Dedifferentiated amniotic fluid mesenchymal stem cell (primary cell): Measurements from ENCODE around the gene PRRC2B.
A peak's percentile ranks its signal among the peaks of the same experiment; 100 is the strongest.
"Not testable (repeated sequence)": the region's sequence is repeated elsewhere in the genome, so short reads cannot be mapped to it uniquely, and the experiment has no call there.

Source experiments
- DNase-seq: peaks from one replicate; pipeline ENCODE4 v3.0.0-alpha.2; 2016; ENCODE audit errors: extremely low spot score

Gene PRRC2B

GRCh38 chr9:131393622-131394463, at the start of gene PRRC2B:
Gene PRRC2B (plus strand): TSS chr9:131394086. CDS start chr9:131430145, 36,059 bp downstream.
- peak; percentile 67 for DNase-seq

GRCh38 chr9:131344931-131345535, 48.9 kb upstream of the PRRC2B start:
- not testable (repeated sequence) for DNase-seq

- no peak for DNase-seq
Observed at GRCh38 chr9:131346559-131346958, 47.3 kb upstream of the PRRC2B start.

GRCh38 chr9:131347376-131348020, 46.4 kb upstream of the PRRC2B start:
- DNase-seq, result no peak

DNA sequence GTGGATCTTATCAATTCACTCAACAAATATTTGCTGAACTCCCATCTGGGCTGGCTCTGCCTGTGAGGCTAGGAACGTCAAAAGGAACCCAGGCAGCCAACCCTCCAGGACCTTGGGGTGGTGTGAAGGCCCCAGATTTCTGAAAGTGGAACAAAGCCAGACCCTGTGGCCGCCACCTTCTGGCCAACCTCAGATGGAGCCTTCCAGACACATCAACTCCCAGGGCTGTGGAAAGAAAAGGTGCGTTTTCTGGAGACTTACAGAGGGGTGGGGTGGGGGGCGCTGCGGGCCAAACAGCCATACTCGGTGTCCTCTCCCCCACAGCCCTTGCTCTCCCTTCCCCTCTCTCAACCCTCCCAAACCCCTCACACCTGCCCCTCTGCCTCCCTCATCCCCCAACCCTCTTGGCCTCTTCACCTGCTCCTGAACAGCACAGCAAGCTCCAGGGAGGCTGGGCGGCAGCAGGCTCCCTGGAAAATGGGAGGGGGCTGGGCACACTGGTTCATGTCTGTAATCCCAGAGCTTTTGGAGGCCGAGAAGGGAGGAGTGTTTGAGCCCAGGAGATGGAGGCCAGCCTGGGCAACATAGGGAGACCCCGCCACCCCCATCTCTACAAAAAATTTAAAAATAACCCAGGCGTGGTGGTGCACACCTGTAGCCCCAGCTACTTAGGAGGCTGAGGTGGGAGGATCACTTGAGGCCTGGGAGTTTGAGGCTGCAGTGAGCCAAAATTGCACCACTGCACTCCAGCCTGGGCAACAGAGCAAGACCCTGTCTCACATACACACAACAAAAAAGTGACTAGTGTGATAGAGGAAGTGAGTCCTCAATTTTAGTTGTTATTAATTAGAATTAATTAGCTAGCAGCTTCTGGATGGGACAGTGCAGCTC, 45.0 kb upstream of the PRRC2B start:
- no peak for DNase-seq

- DNase-seq, result no peak
Observed at GRCh38 chr9:131349522-131349880, 44.4 kb upstream of the PRRC2B start.

GRCh38 chr9:131349881-131350563, 43.9 kb upstream of the PRRC2B start:
- DNase-seq, result peak; percentile 84

DNA sequence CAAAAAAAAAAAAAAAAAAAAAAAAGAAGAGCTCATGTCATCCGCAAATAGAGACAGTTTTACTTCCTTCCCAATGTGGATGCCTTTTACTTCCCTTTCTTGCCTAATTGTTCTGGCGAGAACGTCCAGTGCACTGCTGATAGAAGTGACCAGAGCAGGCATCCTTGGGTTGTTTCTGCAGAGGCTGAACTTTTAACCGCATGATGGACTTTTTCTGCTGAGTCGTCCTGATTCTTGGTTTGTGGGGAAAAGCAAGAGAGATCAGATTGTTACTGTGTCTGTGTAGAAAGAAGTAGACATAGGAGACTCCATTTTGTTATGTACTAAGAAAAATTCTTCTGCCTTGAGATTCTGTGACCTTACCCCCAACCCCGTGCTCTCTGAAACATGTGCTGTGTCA, 37.4 kb upstream of the PRRC2B start:
- not testable (repeated sequence) for DNase-seq

DNA sequence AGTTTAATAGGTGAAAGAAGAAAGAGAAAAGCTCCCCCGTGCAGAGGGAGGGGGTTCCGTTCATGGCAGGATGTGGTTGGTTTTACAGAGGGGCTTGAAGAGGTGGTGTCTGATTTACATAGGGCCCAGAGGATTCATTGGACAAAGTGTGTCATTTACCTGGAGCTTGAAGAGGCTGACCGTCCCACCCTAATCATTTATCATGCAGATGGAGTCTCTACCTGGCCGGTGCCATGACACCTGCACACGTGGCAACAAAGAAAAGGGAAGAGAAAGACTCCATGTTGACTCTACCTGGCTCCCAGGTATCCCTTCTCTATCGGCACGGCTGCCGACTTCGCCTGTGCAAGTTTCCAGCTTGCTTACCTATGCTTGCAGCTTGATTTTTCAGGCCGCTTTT, 35.3 kb upstream of the PRRC2B start:
- DNase-seq, result no peak

DNA sequence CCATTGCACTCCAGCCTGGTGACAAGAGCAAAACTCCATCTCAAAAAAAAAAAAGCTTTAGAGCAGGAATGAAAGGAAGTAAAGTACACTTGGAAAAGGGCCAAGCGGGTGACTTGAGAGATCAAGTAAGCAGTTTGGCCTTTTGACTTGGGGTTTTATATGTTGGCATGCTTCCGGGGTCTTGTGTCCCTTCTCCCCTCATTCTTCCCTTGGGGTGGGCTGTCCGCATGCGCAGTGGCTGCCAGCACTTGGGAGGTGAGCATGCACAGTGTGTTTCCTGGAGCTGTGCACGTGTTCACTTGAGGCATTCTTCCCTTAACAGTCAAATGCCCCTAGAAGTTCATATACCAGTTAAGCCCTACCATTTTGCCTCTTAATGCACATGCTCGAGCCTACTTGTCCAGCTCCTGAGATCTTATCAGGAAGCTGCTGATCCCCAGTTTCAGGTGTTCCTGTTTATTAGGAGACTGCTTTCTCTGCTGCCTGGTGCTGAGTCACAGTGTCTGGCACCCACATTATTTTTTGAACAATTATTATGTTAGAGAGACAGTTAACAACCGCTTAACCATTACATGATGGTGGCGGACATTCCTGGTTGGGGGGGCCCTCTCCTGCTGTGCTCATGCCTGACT, 32.6 kb upstream of the PRRC2B start:
- no peak for DNase-seq

DNA sequence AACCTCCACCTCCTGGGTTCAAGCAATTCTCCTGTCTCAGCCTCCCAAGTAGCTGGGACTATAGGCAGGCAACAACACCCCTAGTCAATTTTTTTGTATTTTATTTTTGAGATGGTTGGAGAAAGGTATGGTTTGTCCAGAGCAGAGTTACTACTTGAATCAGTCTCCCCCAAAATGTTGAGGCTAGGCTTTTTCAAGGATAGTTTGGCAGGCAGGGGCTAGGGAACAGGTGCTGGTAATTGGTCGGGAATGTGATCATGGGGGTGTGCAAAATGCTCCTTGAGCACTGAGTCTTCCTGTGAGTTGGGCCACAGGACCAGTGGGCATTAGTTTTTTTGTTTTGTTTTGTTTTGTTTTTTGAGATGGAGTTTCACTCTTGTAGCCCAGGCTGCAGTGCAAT, 28.3 kb upstream of the PRRC2B start:
- DNase-seq, result no peak

DNA sequence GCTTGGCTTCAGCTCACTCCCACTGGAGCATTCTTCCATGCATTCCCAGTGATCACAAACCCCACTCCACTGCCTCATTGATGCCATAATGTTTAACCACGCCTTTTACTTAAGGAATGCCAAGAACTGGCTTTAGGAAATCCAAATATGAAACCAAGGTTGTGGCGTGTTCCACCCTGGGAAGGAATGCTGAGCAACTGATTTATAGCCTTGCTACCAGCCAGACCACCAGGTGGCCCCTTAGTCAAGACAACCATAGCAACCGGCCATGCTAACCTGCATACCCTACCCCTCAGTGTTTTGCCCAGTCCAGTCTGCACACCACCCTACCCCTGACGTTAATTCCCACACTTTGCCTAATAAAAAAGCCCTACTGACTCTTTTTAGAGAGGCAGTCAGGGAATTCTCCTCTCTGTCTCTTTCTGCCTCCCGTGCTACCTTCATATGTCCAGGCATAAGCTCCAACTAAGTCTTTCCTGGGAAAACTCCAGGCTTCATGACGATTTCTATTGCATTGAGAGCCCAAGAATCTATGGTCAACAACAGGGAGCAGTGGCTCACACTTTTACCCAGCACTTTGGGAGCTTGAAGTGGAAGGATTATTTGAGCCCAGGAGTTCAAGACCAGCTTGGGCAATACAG, 27.0 kb upstream of the PRRC2B start:
- DNase-seq, result peak; percentile 86

- DNase-seq, result no peak
Observed at GRCh38 chr9:131367450-131367849, 26.4 kb upstream of the PRRC2B start.

GRCh38 chr9:131370638-131371037, 23.2 kb upstream of the PRRC2B start:
- no peak for DNase-seq

DNA sequence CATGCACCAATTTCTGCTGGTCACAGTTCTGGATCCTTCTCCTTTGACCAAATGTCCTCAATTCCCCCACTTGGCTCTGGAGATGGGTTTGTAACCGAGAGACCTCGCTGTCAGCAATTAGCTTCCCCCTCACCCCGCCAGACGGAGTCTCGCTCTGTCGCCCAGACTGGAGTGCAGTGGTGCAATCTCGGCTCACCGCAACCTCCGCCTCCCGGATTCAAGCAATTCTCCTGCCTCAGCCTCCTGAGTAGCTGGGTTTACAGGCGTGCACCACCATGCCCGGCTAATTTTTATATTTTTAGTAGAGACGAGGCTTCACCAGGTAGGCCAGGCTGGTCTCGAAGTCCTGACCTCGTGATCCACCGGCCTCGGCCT, 21.3 kb upstream of the PRRC2B start:
- not testable (repeated sequence) for DNase-seq

GRCh38 chr9:131374638-131375037, 19.2 kb upstream of the PRRC2B start:
- not testable (repeated sequence) for DNase-seq

DNA sequence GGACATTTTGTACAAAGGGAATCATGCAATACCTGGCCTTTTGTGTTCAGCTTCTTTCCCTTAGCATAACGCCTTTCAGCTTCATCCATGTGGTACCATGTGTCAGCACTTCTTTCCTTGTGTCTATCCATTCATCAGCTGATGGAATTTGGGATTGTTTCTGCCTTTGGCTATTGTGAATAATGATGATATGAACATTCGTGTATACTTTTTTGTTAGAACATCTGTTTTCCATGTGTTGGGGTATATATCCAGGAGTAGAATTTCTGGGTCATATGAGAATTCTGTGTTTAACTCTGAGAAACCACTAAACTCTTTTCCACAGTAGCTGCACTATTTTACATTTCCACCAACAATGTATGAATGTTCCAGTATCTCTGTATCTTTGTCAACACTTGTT, 14.8 kb upstream of the PRRC2B start:
- no peak for DNase-seq

DNA sequence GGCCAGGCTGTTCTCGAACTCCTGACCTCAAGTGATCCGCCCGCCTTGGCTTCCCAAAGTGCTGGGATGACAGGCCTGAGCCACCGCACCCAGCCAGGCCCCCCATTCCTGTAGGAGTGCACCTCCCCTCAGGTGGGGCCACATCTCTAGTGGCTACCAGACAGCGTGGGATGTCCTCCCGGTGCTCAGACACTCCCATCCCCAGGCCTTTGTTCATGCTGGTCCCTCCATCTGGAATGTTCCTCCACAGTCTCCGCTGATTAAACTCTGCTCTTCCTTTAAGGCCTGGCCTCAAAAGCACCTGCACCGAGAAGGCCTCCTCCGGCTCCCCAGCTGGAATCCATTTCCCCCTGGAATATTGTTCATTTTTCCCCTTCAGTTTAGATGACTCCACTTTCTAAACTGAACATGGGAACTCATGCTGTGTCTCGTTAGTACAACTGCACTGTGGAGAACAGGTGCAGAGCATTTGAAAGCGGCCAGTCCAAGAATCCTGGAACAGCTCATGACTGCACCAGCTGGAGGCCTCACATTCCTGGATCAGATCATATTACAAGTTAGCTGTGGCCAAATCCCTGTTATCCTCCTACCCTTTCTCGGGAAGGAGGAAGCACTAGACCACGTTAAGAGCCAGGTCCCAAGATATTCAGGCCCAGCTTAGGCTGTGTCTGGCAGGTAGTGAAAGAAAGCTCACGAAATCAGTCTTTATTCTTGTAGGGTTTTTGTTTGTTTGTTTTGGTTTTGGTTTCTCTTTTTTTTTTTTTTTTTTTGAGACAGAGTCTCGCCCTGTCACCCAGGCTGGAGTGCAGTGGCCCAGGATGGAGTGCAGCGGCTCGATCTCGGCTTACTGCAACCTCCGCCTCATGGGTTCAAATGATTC, 10.8 kb upstream of the PRRC2B start:
- peak; percentile 78 for DNase-seq

DNA sequence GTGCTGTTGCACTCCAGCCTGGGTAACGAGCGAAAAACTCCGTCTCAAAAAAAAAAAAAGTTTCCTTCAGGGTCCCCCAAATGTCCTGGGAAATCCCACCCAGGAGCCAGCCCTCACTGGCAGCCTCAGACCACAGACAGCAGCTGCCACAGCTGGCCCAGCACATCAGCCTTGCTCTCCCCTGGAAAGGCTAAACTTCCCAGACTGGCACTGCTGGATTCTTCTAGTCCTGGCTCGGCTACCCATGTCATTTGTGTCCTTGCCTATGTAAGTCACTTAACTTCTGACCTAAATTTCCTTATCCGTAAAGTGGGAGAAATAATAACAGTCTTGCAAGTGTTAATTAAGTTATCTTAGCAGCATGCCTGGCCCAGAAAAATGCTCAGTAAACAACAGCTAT, 8.6 kb upstream of the PRRC2B start:
- DNase-seq, result no peak
